A673 (cell line): ENCODE results near the gene SEC63.

ENCODE experiments used
- CTCF ChIP-seq: fragments of 300-800, 200-600 bp; sonication (generic); conservative IDR thresholded peaks from 2 replicates; pipeline ENCODE4 v1.5.1; 2017; ENCODE audit warnings: low read depth, mild to moderate bottlenecking, antibody characterized with exemption, low read length, moderate library complexity, mixed read lengths
- EZH2 ChIP-seq: fragments of 200-600 bp; sonication (generic); IDR thresholded peaks from 2 replicates; pipeline ENCODE4 v1.6.1; 2017; ENCODE audit warnings: borderline replicate concordance, low read depth, mild to moderate bottlenecking, mixed read lengths, antibody characterized with exemption, low read length; ENCODE audit not compliant: poor library complexity, severe bottlenecking

GRCh38 chr6:107867302-107867615, 90.7 kb downstream of the SEC63 start:
- TF ChIP-seq CTCF (no peak; the same call in 1 of the 2 replicates), EZH2 (no peak)
